GM18508 (cell line): ENCODE results near the gene NAPB.

Experiments
- ATAC-seq: cut with Tn5 transposase; IDR thresholded peaks from one replicate; pipeline ENCODE4 v1.9.1; 2021; ENCODE audit warnings: moderate number of reproducible peaks; ENCODE audit not compliant: insufficient read depth, unreplicated experiment

NAPB gene

GRCh38 chr20:23370873-23371272 lies 50.4 kb downstream of the NAPB start:
- ATAC-seq = no peak

- no peak for ATAC-seq
Measured at GRCh38 chr20:23370274-23370673, 51.0 kb downstream of the NAPB start.

- ATAC-seq = no peak
Measured at GRCh38 chr20:23369072-23369823, 52.0 kb downstream of the NAPB start.

GRCh38 chr20:23368316-23369071 lies 52.8 kb downstream of the NAPB start:
- ATAC-seq = no peak

- ATAC-seq = no peak
Measured at GRCh38 chr20:23367770-23368169, 53.5 kb downstream of the NAPB start.

- no peak for ATAC-seq
Measured at GRCh38 chr20:23366384-23366783, 54.9 kb downstream of the NAPB start.

GRCh38 chr20:23365390-23366165 lies 55.7 kb downstream of the NAPB start:
- ATAC-seq = no peak

- ATAC-seq = no peak
Measured at GRCh38 chr20:23363257-23363649, 58.0 kb downstream of the NAPB start.

- ATAC-seq = no peak
Measured at GRCh38 chr20:23362392-23363256, 58.7 kb downstream of the NAPB start.

GRCh38 chr20:23361476-23362391 lies 59.6 kb downstream of the NAPB start, which contains the start of gene GZF1:
TSS of gene GZF1 (plus strand) at chr20:23362182. CDS start at chr20:23364384, 2,202 bp downstream.
- peak; percentile 38 for ATAC-seq

GRCh38 chr20:23361119-23361475 lies 60.2 kb downstream of the NAPB start:
- ATAC-seq = no peak

GRCh38 chr20:23360531-23360930 lies 60.8 kb downstream of the NAPB start:
- no peak for ATAC-seq

- ATAC-seq = no peak
Measured at GRCh38 chr20:23358923-23359593, 62.2 kb downstream of the NAPB start.

- ATAC-seq = no peak
Measured at GRCh38 chr20:23358563-23358906, 62.8 kb downstream of the NAPB start.

- peak; percentile 47 for ATAC-seq
Measured at GRCh38 chr20:23357767-23358562, 63.3 kb downstream of the NAPB start.

- ATAC-seq = no peak
Measured at GRCh38 chr20:23356203-23356602, 65.1 kb downstream of the NAPB start.

GRCh38 chr20:23350904-23351838 lies 70.1 kb downstream of the NAPB start:
- no peak for ATAC-seq
